Measurements from ENCODE around the gene PTPRK. TPM values are rescaled to one million over a fixed set of nuclear protein-coding genes. Genes with fewer than 3 reads are reported as not detected.

The PTPRK gene
- total RNA-seq, 1 donor from 2014 or later = 4.2 TPM

DNA sequence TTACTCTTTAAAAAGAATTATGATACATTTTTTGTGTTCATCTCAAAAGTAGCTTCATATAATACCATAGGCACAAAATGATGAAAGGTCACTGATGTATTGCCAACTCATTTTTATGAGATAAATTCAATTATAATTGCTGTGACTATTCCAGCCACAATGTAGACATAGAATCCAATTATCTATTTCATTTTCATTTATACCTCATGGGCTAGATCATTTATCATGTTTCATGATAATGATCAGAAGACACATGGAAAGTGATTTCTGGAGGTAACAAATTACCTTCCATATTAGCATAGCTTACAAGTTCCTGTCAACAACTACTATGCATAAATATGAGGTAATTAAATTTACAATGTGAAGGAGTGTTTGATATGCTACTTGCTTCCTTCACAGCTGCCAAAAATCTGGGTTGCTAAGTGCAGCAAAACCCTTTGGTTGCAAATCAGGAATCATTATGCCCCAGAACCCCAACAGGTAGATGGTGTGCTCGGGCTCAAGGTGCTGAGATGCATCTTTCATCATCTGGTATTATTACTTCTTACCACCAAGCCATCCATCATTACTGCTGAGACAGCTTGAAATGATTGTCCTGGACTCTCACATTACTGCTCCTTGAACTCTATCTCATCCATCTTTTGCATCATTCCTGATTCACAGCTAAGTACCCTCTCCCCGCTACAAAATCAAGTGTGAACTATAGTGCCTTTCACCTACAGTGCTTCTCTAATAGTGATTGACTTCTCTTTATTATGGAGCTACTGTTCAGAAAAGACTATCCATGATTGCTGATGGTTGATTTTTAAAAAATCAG lies 313.6 kb downstream of the PTPRK start:
- DNase-seq (ENCODE audit: low spot score) = no peak
- no peak overlapping the region for H3K27ac Mint-ChIP-seq
- peaks cover 3% of the 10 kb centered on the region for H3K9me3 Mint-ChIP-seq
- H3K36me3 Mint-ChIP-seq (ENCODE audit: low read depth) = no peaks in the 10 kb centered on the region
- H3K27me3 Mint-ChIP-seq (ENCODE audit: low read depth) = peaks cover 4% of the 10 kb centered on the region
- H3K4me3 Mint-ChIP-seq (ENCODE audit: low read depth) = no peak overlapping the region
- no peaks in the 10 kb centered on the region for H3K4me1 Mint-ChIP-seq (ENCODE audit: low read depth)
- intact Hi-C loops (cut with micrococcal nuclease) = no loop called here

DNA sequence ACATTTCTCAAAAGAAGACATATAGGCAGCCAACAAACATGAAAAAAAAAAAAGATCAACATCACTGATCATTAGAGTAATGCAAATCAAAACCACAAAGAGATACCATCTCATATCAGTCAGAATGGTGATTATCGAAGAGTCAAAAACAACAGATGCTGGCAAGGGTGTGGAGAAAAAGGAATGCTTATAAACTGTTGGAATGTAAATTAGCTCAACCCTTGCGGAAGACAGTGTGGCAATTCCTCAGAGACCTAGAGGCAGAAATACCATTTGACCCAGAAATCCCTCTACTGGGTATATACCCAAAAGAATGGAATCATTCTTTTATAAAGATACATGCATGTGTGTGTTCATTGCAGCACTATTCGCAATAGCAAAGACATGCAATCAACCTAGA lies 315.8 kb downstream of the PTPRK start:
- intact Hi-C loops (cut with micrococcal nuclease) = no loop called here
- no peak overlapping the region for H3K4me3 Mint-ChIP-seq (ENCODE audit: low read depth)

DNA sequence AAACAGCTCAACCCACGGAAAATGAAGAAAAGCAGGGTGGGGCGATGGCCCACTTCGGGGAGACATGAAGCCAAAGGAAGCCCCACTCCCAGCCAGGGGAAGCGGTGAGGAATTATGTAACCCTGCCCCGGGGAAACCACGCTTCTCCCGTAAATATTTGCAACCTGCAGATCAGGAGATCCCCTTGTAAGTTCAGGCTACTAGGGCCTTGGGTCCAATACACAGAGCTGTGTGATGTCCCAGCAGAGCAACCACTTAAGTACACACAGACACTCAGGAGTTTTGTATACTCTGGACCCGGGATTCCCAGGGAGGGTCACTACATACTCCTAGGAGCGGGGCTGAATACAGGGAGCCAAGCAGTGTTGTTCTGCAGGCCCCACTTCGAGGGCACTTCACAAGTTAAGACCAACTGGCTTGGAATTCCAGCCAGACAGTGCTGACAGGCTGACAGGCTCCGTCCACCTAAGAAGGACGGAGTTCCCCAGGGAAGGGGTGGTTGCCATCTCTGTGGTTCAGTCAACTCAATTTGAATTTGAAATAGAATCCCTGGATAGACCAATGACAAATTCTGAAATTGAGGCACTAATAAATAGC lies 318.1 kb downstream of the PTPRK start:
- Mint-ChIP-seq H3K27ac (no peak overlapping the region), H3K36me3 (ENCODE audit: low read depth) (no peaks in the 10 kb centered on the region), H3K27me3 (ENCODE audit: low read depth) (peaks cover 4% of the 10 kb centered on the region), H3K4me3 (ENCODE audit: low read depth) (no peak overlapping the region), H3K9me3 (peaks cover 3% of the 10 kb centered on the region), H3K4me1 (ENCODE audit: low read depth) (no peaks in the 10 kb centered on the region)
- no peak for DNase-seq (ENCODE audit: low spot score)
- intact Hi-C loops (cut with micrococcal nuclease) = no loop called here

More for the DNA sequence above, 315.8 kb downstream of the PTPRK start:
- peaks cover 4% of the 10 kb centered on the region for H3K27me3 Mint-ChIP-seq (ENCODE audit: low read depth)
- H3K36me3 Mint-ChIP-seq (ENCODE audit: low read depth) = no peaks in the 10 kb centered on the region
- DNase-seq (ENCODE audit: low spot score) = no peak
- no peaks in the 10 kb centered on the region for H3K4me1 Mint-ChIP-seq (ENCODE audit: low read depth)
- no peak overlapping the region for H3K27ac Mint-ChIP-seq
- H3K9me3 Mint-ChIP-seq = peaks cover 3% of the 10 kb centered on the region

DNA sequence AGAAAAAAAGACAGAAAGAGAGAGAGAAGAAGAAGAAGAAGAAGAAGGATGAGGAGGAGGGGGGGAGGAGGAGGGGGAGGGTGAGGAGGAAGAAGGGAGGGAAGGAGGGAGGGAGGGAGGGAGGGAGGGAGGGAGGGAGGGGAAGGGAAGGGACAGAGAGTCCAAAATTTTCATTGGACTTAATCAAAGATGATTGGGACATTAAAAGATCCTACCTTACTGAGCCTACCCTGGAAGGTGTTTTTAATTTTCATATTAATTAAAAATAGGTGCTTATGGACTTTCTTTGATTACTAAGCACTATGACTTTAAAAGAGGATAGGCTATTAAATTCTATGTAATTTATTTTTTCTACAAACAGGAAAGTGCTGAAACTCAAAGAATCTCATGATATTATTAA lies 319.6 kb downstream of the PTPRK start:
- Mint-ChIP-seq H3K9me3 (peaks cover 3% of the 10 kb centered on the region), H3K4me3 (ENCODE audit: low read depth) (no peak overlapping the region), H3K36me3 (ENCODE audit: low read depth) (no peaks in the 10 kb centered on the region), H3K27ac (no peak overlapping the region), H3K4me1 (ENCODE audit: low read depth) (no peaks in the 10 kb centered on the region), H3K27me3 (ENCODE audit: low read depth) (peaks cover 6% of the 10 kb centered on the region)
- intact Hi-C loops (cut with micrococcal nuclease) = no loop called here
- DNase-seq (ENCODE audit: low spot score) = no peak

DNA sequence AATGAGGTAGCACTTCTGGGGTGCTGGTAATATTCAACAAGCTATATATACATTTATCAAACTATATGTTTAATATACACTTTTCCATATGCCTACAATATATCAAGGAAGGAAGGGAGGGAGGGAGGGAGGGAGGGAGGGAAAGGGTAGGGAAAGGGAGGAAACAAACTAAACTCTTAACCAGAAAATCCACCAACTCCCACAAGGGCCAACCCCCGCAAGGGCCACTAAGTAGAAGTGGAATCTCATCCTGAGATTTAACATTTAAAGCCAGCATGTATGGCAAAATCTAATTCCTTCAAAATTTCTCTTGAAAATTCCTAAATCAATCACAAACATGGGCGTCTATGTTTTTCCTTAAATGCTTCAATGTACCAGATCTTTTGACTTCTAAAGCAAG lies 320.9 kb downstream of the PTPRK start:
- no peaks in the 10 kb centered on the region for H3K36me3 Mint-ChIP-seq (ENCODE audit: low read depth)
- no peaks in the 10 kb centered on the region for H3K4me1 Mint-ChIP-seq (ENCODE audit: low read depth)
- no peak for DNase-seq (ENCODE audit: low spot score)
- peaks cover 4% of the 10 kb centered on the region for H3K27me3 Mint-ChIP-seq (ENCODE audit: low read depth)
- H3K4me3 Mint-ChIP-seq (ENCODE audit: low read depth) = no peak overlapping the region
- intact Hi-C loops (cut with micrococcal nuclease) = no loop called here
- H3K9me3 Mint-ChIP-seq = peaks cover 3% of the 10 kb centered on the region
- H3K27ac Mint-ChIP-seq = no peak overlapping the region

DNA sequence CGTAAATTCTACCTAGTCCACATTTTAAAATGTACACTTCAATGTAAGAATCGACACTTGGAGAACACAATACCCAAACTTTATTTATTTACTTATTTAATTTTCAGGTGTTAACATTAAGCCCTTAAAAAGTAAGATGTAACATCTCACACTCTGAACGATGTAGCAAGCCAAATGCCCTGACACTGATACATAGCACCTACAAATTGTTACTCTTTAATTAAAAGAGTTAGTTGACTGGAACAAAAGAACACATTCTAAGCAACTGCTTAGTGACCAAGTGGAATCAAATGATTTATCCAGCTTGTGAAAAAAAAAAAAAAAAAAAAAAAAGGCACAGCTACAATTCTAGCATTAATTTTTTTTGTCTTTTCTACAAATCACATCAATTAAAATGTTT lies 327.4 kb downstream of the PTPRK start:
- intact Hi-C loops (cut with micrococcal nuclease) = no loop called here
- Mint-ChIP-seq H3K4me3 (ENCODE audit: low read depth) (no peak overlapping the region), H3K27ac (no peak overlapping the region), H3K27me3 (ENCODE audit: low read depth) (peaks cover 8% of the 10 kb centered on the region), H3K36me3 (ENCODE audit: low read depth) (no peaks in the 10 kb centered on the region), H3K4me1 (ENCODE audit: low read depth) (no peaks in the 10 kb centered on the region), H3K9me3 (no peaks in the 10 kb centered on the region)
- no peak for DNase-seq (ENCODE audit: low spot score)

DNA sequence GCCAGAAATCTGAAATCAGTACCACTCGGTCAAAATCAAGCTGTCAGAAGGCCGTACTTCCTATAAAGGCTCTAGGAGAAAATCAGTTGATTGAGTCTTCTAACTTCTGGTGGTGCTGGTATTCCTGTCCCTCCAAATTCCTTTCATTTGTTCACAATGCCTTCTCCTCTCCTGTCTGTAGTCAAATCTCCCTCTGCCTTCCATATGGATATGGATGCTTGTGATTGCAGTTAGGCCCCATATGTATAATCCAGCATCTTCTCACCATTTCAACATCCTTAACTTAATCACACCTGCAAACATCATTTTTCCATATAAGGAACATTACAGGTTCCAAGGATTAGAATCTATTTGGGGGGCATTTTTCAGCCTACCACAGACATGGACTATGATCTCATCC lies 331.7 kb downstream of the PTPRK start:
- no peaks in the 10 kb centered on the region for H3K9me3 Mint-ChIP-seq
- no peaks in the 10 kb centered on the region for H3K36me3 Mint-ChIP-seq (ENCODE audit: low read depth)
- DNase-seq (ENCODE audit: low spot score) = no peak
- no peaks in the 10 kb centered on the region for H3K4me1 Mint-ChIP-seq (ENCODE audit: low read depth)
- intact Hi-C loops (cut with micrococcal nuclease) = no loop called here
- peaks cover 2% of the 10 kb centered on the region for H3K27me3 Mint-ChIP-seq (ENCODE audit: low read depth)
- no peak overlapping the region for H3K4me3 Mint-ChIP-seq (ENCODE audit: low read depth)
- no peak overlapping the region for H3K27ac Mint-ChIP-seq

DNA sequence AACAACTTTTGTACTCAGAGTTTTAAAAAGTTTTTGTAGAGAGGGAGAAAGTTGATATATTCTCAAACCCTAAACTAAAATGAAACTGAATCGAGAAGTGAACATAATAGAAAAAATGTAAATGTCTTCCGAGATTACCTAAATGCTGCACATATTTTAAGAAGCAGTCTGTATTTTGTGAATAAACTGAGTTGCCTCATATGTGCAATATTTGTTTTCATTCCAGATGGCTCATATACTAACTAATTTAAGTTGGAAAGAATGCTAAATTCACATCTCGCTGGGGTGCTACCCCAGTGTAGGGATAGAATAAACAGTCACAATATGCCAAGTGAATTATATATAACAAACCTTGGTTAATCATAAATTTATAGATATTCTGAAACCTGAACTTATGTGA lies 333.7 kb downstream of the PTPRK start:
- intact Hi-C loops (cut with micrococcal nuclease) = no loop called here
- Mint-ChIP-seq H3K36me3 (ENCODE audit: low read depth) (no peaks in the 10 kb centered on the region), H3K9me3 (no peaks in the 10 kb centered on the region), H3K4me3 (ENCODE audit: low read depth) (no peak overlapping the region), H3K4me1 (ENCODE audit: low read depth) (no peaks in the 10 kb centered on the region), H3K27me3 (ENCODE audit: low read depth) (no peaks in the 10 kb centered on the region), H3K27ac (no peak overlapping the region)
- DNase-seq (ENCODE audit: low spot score) = no peak

DNA sequence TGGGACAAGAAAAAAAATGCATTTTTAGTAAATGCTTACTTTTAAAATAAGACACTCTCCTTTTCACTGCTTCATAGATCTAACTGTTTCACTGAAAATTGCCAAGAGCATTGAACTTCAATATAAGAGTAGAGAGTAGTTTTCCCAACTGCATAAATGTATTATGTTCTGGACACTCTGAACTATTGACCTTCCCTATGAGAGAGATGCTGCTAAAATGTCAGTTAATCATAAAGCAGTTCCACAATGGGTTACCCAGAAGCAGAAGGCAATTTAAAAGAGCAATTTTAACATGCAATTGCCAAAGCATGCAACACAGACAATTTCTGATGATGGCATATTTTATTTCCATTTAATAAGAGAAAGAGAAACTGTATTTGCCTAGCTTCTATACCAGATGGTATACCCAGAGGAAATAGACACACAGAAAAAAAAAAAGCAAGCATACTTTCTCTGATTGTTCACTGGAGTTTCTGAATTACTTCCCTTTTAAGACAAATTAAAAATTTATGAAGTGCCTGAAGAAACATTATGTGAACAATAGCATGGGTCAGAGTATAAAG lies 340.4 kb downstream of the PTPRK start:
- H3K4me3 Mint-ChIP-seq (ENCODE audit: low read depth) = no peak overlapping the region
- intact Hi-C loops (cut with micrococcal nuclease) = no loop called here
- H3K36me3 Mint-ChIP-seq (ENCODE audit: low read depth) = no peaks in the 10 kb centered on the region
- H3K9me3 Mint-ChIP-seq = no peaks in the 10 kb centered on the region
- H3K27me3 Mint-ChIP-seq (ENCODE audit: low read depth) = peaks cover 2% of the 10 kb centered on the region
- H3K4me1 Mint-ChIP-seq (ENCODE audit: low read depth) = peaks cover 3% of the 10 kb centered on the region
- H3K27ac Mint-ChIP-seq = no peak overlapping the region
- DNase-seq (ENCODE audit: low spot score) = no peak

DNA sequence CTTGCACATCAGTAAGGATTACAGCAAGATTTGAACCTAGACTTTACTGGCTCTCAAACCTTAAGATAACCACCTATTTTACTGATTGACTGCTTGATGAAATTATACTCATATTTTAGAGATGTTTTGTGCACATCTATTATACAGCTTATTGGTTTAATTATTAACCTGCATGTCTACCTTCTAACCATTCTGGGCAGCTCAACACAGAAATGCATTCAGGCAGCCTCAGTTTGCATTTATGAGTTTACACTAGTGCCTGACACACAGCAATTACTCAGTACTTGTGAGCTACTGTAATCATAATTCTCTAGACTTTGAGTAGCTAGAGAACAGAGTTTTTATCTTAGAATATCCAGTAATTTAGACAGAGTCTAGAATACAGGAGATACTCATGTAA lies 345.7 kb downstream of the PTPRK start:
- Mint-ChIP-seq H3K36me3 (ENCODE audit: low read depth) (no peaks in the 10 kb centered on the region), H3K9me3 (no peaks in the 10 kb centered on the region), H3K4me1 (ENCODE audit: low read depth) (peaks cover 3% of the 10 kb centered on the region), H3K27me3 (ENCODE audit: low read depth) (peaks cover 2% of the 10 kb centered on the region), H3K4me3 (ENCODE audit: low read depth) (no peak overlapping the region), H3K27ac (no peak overlapping the region)
- DNase-seq (ENCODE audit: low spot score) = no peak
- intact Hi-C loops (cut with micrococcal nuclease) = no loop called here

DNA sequence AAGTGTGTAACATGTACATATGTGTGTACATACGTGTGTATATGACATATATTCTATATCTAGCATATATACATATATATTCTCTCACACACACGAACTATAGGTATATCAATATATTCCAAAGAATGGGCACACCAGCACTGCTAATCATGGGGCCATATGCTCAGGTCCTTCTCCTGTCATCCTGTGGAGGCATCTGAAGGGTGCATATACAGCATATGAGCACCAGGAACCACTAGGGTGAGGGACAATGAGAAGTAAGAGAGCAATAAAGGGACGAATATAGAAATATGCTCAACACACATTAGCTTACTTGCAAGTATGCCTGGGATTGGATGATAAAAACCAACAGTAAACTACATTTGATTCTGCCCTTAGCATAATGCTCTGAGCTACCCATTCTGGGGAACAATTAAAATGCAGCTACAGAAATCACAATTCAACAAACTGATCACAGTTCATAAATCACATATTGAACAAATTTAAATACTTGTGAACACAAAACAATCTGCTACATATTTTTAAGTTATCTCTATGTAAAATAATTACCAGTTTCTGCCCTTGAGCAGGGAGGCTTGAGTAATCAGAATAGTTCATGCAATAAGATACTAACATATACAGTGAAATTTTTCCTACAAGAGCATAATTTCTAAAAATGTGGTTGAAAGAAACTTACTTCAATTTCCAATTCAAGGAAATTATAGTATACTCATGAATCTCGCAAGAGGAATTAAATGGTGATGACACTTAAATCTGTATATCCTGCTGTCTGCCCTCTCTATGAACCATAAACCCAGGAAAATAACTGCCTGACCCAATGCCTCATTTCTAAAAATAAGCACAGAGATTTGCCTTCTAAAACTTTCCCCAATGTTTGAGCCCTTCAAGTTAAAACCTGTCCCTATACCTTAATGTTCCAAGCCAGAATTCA lies 347.4 kb downstream of the PTPRK start:
- Mint-ChIP-seq H3K9me3 (no peaks in the 10 kb centered on the region), H3K27me3 (ENCODE audit: low read depth) (peaks cover 2% of the 10 kb centered on the region), H3K27ac (no peak overlapping the region), H3K4me1 (ENCODE audit: low read depth) (peaks cover 3% of the 10 kb centered on the region), H3K4me3 (ENCODE audit: low read depth) (no peak overlapping the region), H3K36me3 (ENCODE audit: low read depth) (no peaks in the 10 kb centered on the region)
- DNase-seq (ENCODE audit: low spot score) = no peak
- intact Hi-C loops (cut with micrococcal nuclease) = no loop called here

DNA sequence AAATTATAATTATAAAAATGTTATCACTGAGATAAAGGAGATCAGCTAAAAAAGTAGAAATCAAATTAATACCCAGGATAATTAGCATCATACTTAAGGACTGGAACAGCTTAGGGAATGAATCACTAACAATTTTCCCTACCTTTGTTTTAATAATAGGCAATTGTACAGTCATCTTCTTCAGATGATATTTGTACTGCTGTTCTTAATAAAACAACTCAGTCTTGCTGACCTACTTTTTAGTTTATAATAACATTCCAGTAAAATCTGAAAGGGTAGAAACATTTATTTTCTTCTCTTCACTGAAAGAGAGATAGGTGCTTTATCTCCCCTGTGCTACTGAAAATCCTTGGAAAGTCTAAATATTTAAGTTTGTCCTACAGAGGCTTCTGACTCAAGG lies 348.3 kb downstream of the PTPRK start:
- no peak for DNase-seq (ENCODE audit: low spot score)
- Mint-ChIP-seq H3K4me1 (ENCODE audit: low read depth) (peaks cover 3% of the 10 kb centered on the region), H3K27me3 (ENCODE audit: low read depth) (peaks cover 2% of the 10 kb centered on the region), H3K36me3 (ENCODE audit: low read depth) (no peaks in the 10 kb centered on the region), H3K27ac (no peak overlapping the region), H3K4me3 (ENCODE audit: low read depth) (no peak overlapping the region), H3K9me3 (no peaks in the 10 kb centered on the region)
- intact Hi-C loops (cut with micrococcal nuclease) = no loop called here
